ENCODE measurements around the gene PXMP2.

- no peak for TF ChIP-seq CTCF (conservative IDR thresholded peaks at IDR 0.05; ENCODE audit: low read length)
- TF ChIP-seq EZH2phosphoT487 (IDR thresholded peaks at IDR 0.05; ENCODE audit: borderline replicate concordance) = no peak
Observed at GRCh38 chr12:132660052-132660451, 27.3 kb upstream of the PXMP2 start.
